NCI-H2196 treated with DMSO at 0.1 percent for 48 hours (cell line): Measurements from ENCODE around the gene TRPT1.
"Not testable (repeated sequence)": the region's sequence is repeated elsewhere in the genome, so short reads cannot be mapped to it uniquely, and the experiment has no call there.

Source experiments
- DNase-seq: peaks from one replicate; lab custom pipeline; 2025; ENCODE audit not compliant: unreplicated experiment; lab: John Stamatoyannopoulos, UW

Gene TRPT1

GRCh38 chr11:64258946-64259532, 33.1 kb upstream of the TRPT1 start:
- DNase-seq, result no peak

DNA sequence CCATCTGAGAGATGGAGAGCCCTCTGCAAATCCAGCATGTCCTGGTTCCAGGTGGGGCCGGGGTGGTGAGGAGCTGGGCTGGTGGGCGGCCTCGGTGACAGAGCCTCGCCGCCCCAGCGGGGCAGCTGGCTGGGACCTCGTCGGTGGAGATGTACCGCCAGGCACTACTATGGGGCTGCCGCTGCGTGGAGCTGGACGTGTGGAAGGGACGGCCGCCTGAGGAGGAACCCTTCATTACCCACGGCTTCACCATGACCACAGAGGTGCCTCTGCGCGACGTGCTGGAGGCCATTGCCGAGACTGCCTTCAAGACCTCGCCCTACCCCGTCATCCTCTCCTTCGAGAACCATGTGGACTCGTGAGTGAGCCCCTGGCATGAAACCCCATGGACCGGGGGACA, 32.4 kb upstream of the TRPT1 start:
- no peak for DNase-seq

DNA sequence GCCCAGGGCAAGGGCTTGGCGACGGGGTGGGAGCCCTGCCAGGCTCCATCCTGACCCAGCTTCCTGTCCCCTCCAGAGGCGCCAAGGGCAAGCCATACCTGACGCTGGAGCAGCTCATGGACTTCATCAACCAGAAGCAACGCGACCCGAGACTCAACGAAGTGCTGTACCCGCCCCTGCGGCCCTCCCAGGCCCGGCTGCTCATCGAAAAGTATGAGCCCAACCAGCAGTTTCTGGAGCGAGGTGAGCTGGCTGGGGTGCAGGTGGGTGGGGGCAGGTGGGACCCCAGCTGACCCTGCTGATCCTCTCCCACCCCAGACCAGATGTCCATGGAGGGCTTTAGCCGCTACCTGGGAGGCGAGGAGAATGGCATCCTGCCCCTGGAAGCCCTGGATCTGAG, 30.3 kb upstream of the TRPT1 start:
- no peak for DNase-seq

- no peak for DNase-seq
Measured at GRCh38 chr11:64255135-64256128, 29.4 kb upstream of the TRPT1 start.

GRCh38 chr11:64254326-64254725, 28.3 kb upstream of the TRPT1 start:
- DNase-seq, result no peak

GRCh38 chr11:64253481-64253880, 27.5 kb upstream of the TRPT1 start:
- no peak for DNase-seq

- no peak for DNase-seq
Measured at GRCh38 chr11:64253043-64253442, 27.1 kb upstream of the TRPT1 start.

- no peak for DNase-seq
Measured at GRCh38 chr11:64252003-64252872, 26.3 kb upstream of the TRPT1 start.

DNA sequence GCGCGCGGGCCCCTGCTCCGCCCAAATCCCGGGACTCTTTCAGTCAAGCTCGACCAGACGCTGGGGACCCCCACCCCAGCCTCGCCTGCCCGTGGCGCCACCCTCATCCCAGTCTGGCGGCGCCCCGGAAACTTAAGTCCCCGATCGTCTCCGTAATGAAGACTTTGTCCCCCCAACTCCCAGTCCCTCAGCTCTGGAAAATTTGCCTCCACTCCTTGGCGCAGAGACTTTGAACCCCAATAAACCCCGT, 25.7 kb upstream of the TRPT1 start:
- no peak for DNase-seq

- no peak for DNase-seq
Measured at GRCh38 chr11:64251016-64251752, 25.2 kb upstream of the TRPT1 start, which contains the start of gene PLCB3. TSS of gene PLCB3 (plus strand) at chr11:64251530. CDS start at chr11:64251650, 120 bp downstream.

DNA sequence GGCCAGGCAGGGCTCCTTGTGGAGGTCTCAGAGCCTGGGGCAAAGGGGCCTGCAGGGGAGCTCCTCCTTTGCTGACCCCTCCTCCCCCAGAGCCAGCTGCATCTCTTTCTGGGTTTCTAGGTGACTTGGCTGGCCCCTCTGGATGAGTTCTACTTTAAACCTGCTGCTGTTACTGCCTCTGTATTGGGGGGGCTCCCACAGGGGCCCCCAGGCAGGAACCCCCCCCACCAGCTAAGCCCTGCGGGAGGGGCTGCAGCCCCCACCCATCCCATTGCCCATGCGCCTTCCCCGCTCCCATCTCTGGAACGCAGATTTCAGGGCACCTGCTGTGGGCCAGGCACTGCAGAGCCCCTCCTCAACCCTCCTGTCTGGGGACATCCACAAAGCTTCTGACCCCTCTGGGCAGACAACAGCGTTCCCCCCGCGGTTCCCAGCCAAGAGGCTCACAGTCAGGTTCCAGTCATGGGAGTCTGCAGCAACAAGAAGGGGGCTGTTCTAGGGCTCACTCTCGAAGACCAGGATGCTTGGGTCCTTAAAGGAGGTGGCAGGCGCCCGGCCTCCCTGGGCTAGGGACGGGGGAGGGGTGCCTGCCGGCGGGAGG, 24.5 kb upstream of the TRPT1 start:
- DNase-seq, result no peak

- no peak for DNase-seq
Measured at GRCh38 chr11:64249563-64250414, 23.8 kb upstream of the TRPT1 start.

DNA sequence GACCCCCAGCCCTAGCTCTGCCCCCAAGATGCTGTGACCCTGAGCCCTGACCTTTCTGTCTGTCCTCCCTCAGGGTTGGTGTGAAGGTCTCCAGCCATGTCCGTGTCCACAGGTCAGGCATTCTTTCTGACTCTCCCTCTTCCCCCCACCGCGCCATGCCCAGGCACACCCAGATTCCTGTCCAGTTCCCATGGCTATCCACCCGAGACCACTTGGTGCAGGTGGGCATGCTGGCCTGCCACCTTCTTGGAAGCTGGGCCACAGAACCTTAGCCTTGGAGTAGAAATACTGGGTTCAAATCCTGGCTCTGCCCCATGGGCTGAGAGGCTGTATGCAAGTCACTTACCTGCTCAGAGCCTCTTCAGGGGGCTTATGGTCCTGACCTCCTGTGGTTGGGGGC, 23.1 kb upstream of the TRPT1 start:
- no peak for DNase-seq

DNA sequence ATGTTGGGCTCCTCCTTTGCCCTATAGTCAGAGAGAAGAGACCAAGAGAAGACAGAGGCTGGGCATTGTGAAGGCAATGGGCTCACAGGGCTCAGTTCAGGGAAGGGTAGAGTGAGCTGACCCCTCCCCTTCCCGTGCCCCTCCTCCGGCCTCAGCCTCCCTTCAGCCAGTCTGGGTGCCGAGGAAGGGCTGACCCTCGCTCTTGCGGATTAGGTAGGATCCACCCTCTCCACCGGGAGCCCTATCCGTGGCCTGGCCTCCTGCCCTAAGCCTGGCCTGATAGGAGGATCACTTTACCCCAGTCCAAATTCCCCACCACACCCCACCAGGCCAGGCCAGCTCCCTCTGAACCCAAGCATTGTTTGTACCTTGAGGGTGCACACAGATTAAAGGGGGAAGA, 22.6 kb upstream of the TRPT1 start:
- no peak for DNase-seq

DNA sequence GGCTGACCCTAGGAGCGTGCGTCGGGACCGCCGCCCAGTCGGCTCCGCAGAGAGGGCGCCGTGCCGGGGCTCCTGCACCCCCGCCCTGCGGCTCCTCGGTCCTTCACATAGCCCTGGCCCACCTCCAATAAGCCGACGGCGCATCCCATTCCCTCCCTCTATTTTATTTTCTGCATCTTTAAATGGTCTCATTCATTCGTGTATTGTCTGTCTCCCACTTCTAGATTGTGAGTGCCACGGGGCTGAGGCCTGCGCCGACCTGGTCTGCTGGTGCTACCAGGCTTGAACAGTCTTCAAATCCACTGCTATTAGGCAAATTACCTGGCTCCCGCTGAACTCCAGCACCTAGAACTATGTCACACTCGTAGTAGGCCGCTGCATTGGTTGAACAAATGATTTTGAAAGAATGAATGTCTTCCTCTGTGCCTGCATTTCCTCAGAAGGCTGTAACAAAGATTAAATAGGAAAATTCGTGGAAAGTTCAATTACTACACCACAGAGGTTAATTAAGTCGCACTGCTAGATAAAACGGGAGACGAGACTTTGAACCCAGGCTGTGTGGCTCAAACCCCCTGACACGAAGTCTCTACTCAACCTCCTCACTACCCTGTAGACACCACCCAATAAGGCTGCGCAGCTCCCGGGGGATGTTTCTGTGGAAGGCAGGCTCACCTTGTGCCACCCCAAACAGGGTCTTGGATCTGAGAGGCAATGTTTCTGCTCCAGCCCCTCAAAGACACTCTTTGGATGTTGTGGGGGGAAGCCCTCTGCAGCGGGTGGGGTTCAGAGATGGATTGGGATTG, 21.9 kb upstream of the TRPT1 start:
- DNase-seq, result no peak

GRCh38 chr11:64246871-64247728, 21.1 kb upstream of the TRPT1 start, which contains the start of gene PPP1R14B:
TSS of gene PPP1R14B (minus strand) at chr11:64246943. CDS start at chr11:64246673, 270 bp downstream.
- DNase-seq, result peak; percentile 76

DNA sequence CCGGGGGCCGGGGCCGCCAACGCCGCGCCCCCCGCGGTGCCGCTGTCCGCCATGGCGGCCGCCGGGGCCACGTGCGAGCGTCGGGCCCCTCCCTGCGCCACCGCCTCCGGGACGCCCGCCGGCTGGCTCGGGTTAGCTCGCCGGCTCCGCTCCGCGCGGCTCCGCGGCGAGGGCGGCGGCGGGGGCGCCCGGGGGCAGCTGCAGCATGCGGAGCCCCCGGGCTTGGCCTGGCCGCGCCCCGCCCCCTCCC, 20.6 kb upstream of the TRPT1 start:
- DNase-seq, result not testable (repeated sequence)
